HG02981 (cell line): Measurements from ENCODE around the gene NFAM1.

ENCODE experiments used
- ATAC-seq: cut with Tn5 transposase; IDR thresholded peaks from one replicate; pipeline ENCODE4 v1.9.1; 2021; ENCODE audit warnings: mild to moderate bottlenecking, moderate library complexity; ENCODE audit not compliant: unreplicated experiment

The NFAM1 gene

DNA sequence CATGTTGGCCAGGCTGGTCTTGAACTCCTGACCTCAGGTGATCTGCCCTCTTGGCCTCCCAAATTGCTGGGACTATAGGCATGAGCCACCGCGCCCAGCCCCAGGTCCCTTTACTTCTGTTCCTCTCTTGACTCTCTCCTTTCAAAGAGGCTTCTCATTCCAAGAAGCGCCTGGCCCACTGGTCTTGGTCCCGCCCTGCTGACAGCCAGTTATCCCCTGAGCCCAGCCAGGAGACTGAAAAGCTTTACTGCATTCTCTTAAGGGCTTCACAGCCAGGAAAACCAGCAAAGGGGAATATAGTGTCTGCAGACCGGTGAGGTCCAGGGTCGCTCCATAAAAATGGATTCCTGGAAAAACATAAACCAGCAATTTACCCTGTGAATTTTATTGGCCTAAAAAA, 68.3 kb downstream of the NFAM1 start:
- no peak for ATAC-seq

GRCh38 chr22:42361523-42361922, 70.7 kb downstream of the NFAM1 start:
- no peak for ATAC-seq

DNA sequence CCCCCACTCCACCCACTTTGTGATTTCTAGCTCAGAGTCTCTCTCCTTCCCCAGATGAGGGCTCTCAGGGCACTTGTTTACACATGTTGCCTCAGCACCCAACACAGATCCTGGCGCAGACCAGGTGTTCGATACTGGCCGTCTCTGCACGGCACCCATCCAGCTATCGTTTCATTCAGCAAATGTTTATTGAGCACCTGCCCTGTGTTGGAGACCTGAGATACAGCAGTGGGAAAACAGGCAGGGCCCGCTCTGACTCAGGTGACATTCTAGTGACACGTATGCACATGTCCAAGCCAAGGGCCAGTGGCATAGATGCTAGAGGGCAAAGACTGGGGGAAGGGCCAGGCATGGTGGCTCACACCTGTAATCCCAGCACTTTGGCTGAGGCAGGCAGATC, 71.9 kb downstream of the NFAM1 start:
- ATAC-seq: no peak

GRCh38 chr22:42358643-42359558, 73.3 kb downstream of the NFAM1 start:
- no peak for ATAC-seq

- ATAC-seq: no peak
These were observed 74.4 kb downstream of the NFAM1 start for GRCh38 chr22:42357634-42358296.

DNA sequence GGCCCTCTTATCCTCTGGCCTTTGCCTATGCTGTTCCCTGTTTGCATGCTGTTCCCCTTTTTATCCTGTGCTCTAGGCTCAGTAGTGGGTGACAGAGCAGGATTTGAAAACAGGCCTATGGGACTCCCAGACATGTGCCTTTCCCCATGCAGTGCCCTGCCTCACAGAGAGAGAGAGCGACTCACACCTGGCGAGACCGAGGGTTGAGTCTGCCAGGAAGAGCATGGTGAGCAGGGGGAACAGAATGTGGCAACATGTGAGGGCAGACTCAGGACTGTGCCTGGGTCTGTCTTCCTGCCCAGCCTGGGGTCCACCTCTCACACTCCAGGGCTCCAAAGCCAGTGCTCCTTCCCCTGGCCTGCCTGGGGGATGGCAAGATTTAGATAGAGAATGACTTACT, 75.0 kb downstream of the NFAM1 start:
- no peak for ATAC-seq

- ATAC-seq: no peak
These were observed 75.7 kb downstream of the NFAM1 start for GRCh38 chr22:42356533-42356932.

DNA sequence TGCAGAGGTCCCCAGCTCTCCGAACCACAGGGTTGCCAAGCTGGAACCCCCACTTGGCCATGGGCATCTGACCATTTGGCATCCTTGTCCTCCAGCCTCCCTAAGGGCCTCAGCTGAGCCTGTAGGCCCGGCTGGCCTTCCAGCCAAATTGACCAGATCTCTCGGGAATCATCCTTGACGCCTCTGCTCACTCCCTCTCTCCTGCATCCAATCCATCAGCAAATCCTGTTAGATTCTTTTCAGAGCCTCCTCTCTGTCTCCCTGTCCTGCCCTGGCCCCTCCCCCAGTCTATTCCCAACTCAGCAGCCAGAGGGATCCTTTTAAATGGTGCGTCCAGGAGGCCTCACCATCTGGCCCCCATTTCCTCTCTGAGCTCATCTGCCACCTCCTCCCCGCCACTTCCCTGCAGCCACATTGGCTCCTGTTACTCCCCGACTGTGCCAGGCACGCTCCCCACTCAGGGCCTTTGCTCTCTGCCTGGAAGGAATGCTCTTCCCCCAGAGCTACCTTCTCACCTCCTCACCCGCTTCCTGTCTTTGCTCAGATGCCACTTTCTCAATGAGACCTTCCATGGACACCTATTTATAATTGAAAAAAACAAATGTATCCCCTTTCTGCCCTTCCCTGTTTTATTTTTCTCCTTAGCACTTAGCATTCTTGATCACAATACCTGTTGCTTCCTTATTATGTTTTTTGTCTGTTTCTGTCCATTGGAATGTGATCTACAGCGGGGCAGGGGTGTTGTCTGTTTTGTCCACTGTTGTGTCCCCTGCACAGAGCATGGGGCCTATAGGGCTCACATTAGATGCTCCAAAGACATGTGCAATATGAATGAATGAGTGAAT, 78.1 kb downstream of the NFAM1 start:
- no peak for ATAC-seq

- no peak for ATAC-seq
These were observed 81.8 kb downstream of the NFAM1 start for GRCh38 chr22:42350373-42350772.

GRCh38 chr22:42347281-42347824, 84.8 kb downstream of the NFAM1 start:
- no peak for ATAC-seq

- ATAC-seq: no peak
These were observed 85.5 kb downstream of the NFAM1 start for GRCh38 chr22:42346722-42347121.

DNA sequence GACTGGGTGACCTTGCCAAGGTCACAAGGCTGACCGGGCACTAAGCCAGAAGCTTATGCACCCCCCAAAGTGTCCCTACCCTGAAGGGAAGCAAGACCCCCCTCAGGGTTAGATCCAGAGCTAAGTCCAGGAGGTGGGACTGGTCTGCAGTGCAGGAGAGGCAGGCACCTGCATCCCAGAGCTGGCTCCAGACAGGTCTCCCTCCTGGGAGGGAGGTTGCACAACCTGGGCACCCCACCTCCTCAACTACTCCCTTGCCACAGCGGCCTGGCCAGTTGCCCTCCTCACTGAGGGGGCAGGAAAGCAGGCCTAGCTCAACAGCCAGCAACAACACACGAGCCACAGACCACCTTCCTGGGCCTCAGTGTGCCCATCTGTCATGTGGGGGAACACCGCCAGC, 86.7 kb downstream of the NFAM1 start:
- no peak for ATAC-seq

GRCh38 chr22:42344361-42344905, 87.8 kb downstream of the NFAM1 start:
- no peak for ATAC-seq

DNA sequence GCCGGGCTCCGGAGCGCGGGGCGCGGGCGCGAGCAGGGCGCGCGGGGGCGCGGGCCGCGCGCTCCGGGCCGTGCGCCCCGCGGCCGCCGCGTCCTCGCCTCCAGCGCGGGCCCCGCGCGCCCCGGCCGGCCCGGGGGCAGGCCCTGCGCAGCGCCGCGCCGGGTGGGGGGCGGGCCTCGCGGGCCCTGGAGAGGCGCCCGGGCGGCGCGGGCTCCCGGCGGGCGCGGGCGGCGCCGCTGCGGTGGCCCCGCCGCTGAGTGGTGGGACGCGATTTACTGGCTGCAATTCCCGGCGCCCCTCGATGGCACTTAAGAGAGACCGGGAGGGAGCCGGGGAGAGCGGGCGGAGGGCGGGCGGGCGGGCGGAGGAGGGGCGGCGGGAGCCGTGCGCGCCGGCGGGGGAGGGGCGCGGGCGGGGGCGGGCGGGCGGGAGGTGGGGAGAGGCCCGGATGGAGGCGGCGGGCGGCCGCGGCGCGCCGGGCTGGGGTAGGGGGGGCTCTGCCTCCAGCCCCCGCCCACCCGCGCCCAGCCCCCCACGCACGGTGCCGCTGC, 88.6 kb downstream of the NFAM1 start:
- no peak for ATAC-seq

GRCh38 chr22:42343121-42343454, 89.1 kb downstream of the NFAM1 start:
- no peak for ATAC-seq

- no peak for ATAC-seq
These were observed 89.6 kb downstream of the NFAM1 start for GRCh38 chr22:42342426-42343120.

GRCh38 chr22:42341779-42342178, 90.4 kb downstream of the NFAM1 start:
- no peak for ATAC-seq

DNA sequence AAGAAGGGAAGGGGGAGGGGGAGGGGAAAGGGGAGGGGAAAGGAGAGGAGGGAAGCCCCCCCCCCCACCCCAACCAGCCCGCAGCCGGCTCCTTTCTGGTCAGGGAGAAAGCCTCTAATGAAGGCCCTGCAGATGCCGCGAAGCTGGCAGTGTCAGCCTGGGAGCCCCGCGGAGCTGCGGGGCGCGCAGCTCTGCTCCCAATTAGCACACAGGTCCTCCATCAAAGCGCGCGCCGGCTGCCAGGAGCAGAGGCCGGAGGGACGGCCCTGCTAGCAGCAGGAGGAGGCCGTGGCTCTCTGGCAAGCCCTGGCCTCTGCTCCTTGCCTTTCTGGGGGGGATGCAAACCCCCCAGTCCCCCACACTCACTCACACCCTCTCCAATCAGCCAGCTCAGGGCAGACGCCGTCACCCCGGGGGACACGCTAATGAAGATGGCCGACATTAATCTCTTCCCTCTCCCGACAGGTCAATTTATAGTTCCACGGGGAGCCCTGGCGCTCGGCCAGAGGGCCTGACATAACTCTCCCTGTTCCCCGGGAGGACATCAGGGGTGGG, 91.3 kb downstream of the NFAM1 start:
- ATAC-seq: no peak

- no peak for ATAC-seq
These were observed 92.1 kb downstream of the NFAM1 start for GRCh38 chr22:42340150-42340549.

DNA sequence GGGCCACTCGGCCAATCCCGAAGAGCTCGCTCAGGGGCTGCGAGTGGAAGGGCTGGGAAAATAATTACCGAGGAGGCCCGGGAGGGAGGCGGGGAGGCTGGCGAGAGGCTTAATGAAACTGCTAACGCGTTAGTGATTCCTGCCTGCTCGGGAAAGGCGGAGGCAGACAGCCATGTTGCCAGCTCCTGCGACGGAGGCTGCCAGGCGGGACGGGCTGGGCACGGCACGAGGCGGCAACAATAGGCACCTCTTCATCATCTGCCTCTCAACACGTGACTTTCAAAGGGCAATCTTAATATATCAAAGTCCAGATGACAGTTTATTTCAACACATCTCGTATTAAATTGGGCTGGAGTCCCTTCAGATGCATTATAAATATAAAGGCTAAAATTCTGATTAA, 93.7 kb downstream of the NFAM1 start:
- ATAC-seq: no peak
